Mesendoderm (in vitro differentiated cells): Measurements from ENCODE around the gene GAL.

Experiments used
- DNase-seq: peaks from one replicate; pipeline ENCODE4 v3.0.0; 2013
- H2AK5ac ChIP-seq: 2 replicates; pipeline ENCODE4 v1.6.1; 2013; ENCODE audit warnings: low read length, inconsistent platforms
- H2BK120ac ChIP-seq: 2 replicates; pipeline ENCODE4 v1.6.1; 2013; ENCODE audit warnings: low read depth, mild to moderate bottlenecking, low read length, moderate library complexity, mixed read lengths
- H2BK15ac ChIP-seq: replicated peaks from 2 replicates; pipeline ENCODE4 v1.6.1; 2013; ENCODE audit warnings: low read depth, mild to moderate bottlenecking, moderate library complexity
- H2BK5ac ChIP-seq: 2 replicates; pipeline ENCODE4 v1.6.1; 2013; ENCODE audit warnings: low read length, inconsistent platforms
- H3K18ac ChIP-seq: 2 replicates; pipeline ENCODE4 v1.6.1; 2013; ENCODE audit warnings: mild to moderate bottlenecking, low read length, mixed read lengths
- H3K23ac ChIP-seq: one replicate; pipeline ENCODE4 v1.6.1; 2013; ENCODE audit warnings: low read length
- H3K27ac ChIP-seq: 2 replicates; pipeline ENCODE4 v1.5.1; 2013; ENCODE audit warnings: low read depth, mild to moderate bottlenecking, inconsistent platforms, low read length, moderate library complexity
- H3K27me3 ChIP-seq: 2 replicates; pipeline ENCODE4 v1.6.1; 2013; ENCODE audit warnings: low read length, control low read depth, mild to moderate bottlenecking, inconsistent platforms; ENCODE audit not compliant: insufficient read depth, poor library complexity
- H3K36me3 ChIP-seq: 2 replicates; pipeline ENCODE4 v1.6.1; 2013; ENCODE audit warnings: low read length, inconsistent platforms; ENCODE audit not compliant: control insufficient read depth, insufficient read depth
- H3K4ac ChIP-seq: one replicate; pipeline ENCODE4 v1.6.1; 2013; ENCODE audit warnings: low read depth, mild to moderate bottlenecking, low read length, moderate library complexity
- H3K4me1 ChIP-seq: 2 replicates; pipeline ENCODE4 v1.6.1; 2013; ENCODE audit warnings: low read depth, low read length, inconsistent platforms; ENCODE audit not compliant: control insufficient read depth
- H3K4me2 ChIP-seq: 2 replicates; pipeline ENCODE4 v1.6.1; 2013; ENCODE audit warnings: low read length
- H3K4me3 ChIP-seq: 2 replicates; pipeline ENCODE4 v1.5.1; 2013; ENCODE audit warnings: mild to moderate bottlenecking, low read length
- H3K56ac ChIP-seq: one replicate; pipeline ENCODE4 v1.6.1; 2013; ENCODE audit warnings: low read length
- H3K79me1 ChIP-seq: 2 replicates; pipeline ENCODE4 v1.6.1; 2013; ENCODE audit warnings: low read length, inconsistent platforms
- H3K79me2 ChIP-seq: 2 replicates; pipeline ENCODE4 v1.6.1; 2013; ENCODE audit warnings: mild to moderate bottlenecking, low read length; ENCODE audit not compliant: control insufficient read depth, insufficient read depth
- H3K9ac ChIP-seq: 2 replicates; pipeline ENCODE4 v1.6.1; 2013; ENCODE audit warnings: low read length, inconsistent platforms
- H4K5ac ChIP-seq: one replicate; pipeline ENCODE4 v1.6.1; 2013; ENCODE audit warnings: low read length
- H4K8ac ChIP-seq: one replicate; pipeline ENCODE4 v1.6.1; 2013; ENCODE audit warnings: low read depth, mild to moderate bottlenecking, control low read depth, low read length, moderate library complexity
- WGBS: extraction: QIAGEN DNeasy Blood & Tissue Kit; methylation state at CpG from one replicate; pipeline ENCODE4 v1.1.7; 2013; ENCODE audit warnings: low lambda C conversion rate, missing lambda C conversion rate; ENCODE audit not compliant: insufficient coverage; ENCODE audit errors: extremely low coverage; 5-methylcytosine and 5-hydroxymethylcytosine counted together

The GAL gene

DNA sequence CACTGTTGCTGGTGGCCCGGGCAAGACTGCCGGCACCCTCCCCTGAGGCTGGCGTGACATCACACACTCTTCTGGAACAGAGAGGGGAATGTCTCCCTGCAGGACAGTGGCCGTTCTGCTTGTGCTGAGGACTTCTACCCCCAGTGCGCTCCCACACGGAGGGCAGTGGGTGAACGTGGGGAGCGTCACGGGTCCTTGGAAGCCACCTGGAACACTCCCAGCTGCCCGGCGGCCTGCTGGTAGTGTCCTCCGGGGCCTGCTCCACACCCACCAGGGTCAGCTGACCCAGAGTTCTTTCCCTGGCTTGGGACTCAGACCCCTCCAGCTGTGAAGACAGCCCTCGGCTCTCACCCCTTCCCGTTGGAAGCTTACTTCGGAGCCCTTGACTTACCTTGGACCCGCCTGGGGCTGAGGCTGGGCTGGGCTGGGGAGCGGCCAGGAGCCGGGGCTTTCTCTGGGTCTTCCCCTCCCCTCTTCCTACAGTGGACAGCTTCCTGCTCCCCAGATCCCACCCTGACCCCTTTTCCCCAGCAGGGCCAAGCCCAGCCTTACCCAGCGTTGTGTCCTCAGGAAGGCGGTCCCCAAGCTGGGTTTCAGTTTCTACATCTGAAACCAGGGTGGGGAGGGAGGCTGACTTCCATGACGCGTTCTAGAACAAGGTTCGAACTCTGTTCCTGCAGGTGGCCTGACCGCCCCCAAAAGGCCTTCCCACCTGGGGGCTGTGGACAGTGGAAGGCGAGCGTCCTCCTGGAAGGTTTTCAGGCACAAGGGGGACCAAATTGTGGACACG is 14.8 kb upstream of the GAL start:
- Histone ChIP-seq H2AK5ac (no peak overlapping the region), H3K4me3 (no peak overlapping the region), H3K4ac (no peak overlapping the region), H3K23ac (peak overlapping the region; percentile 80), H3K4me1 (no peaks in the 10 kb centered on the region), H3K27me3 (no peaks in the 10 kb centered on the region), H3K79me2 (no peaks in the 10 kb centered on the region), H3K56ac (no peak overlapping the region), H4K5ac (no peak overlapping the region), H4K8ac (no peak overlapping the region), H3K79me1 (no peaks in the 10 kb centered on the region), H2BK15ac (no peak overlapping the region), H2BK120ac (no peak overlapping the region), H3K18ac (no peak overlapping the region), H3K36me3 (no peaks in the 10 kb centered on the region), H2BK5ac (no peak overlapping the region), H3K27ac (no peak overlapping the region), H3K9ac (no peak overlapping the region), H3K4me2 (no peak overlapping the region)
- no peak for DNase-seq
- no CpG with 5 or more reads among the region's 27 CpGs for WGBS

GRCh38 chr11:68670208-68670992 is 13.9 kb upstream of the GAL start:
- no peak overlapping the region for H3K27ac ChIP-seq
- H3K56ac ChIP-seq: no peak overlapping the region
- no peak overlapping the region for H3K18ac ChIP-seq
- no peak overlapping the region for H3K4me3 ChIP-seq
- H3K79me1 ChIP-seq: no peaks in the 10 kb centered on the region
- H2BK5ac ChIP-seq: no peak overlapping the region
- no CpG with 5 or more reads among the region's 33 CpGs for WGBS
- no peaks in the 10 kb centered on the region for H3K27me3 ChIP-seq
- H2BK15ac ChIP-seq: no peak overlapping the region
- H3K23ac ChIP-seq: no peak overlapping the region
- H3K9ac ChIP-seq: no peak overlapping the region
- no peak overlapping the region for H2BK120ac ChIP-seq
- H3K36me3 ChIP-seq: no peaks in the 10 kb centered on the region
- no peak for DNase-seq
- H4K5ac ChIP-seq: no peak overlapping the region
- H3K4me2 ChIP-seq: no peak overlapping the region
- H3K4me1 ChIP-seq: no peaks in the 10 kb centered on the region
- H2AK5ac ChIP-seq: no peak overlapping the region
- H4K8ac ChIP-seq: no peak overlapping the region
- H3K79me2 ChIP-seq: no peaks in the 10 kb centered on the region
- H3K4ac ChIP-seq: no peak overlapping the region

DNA sequence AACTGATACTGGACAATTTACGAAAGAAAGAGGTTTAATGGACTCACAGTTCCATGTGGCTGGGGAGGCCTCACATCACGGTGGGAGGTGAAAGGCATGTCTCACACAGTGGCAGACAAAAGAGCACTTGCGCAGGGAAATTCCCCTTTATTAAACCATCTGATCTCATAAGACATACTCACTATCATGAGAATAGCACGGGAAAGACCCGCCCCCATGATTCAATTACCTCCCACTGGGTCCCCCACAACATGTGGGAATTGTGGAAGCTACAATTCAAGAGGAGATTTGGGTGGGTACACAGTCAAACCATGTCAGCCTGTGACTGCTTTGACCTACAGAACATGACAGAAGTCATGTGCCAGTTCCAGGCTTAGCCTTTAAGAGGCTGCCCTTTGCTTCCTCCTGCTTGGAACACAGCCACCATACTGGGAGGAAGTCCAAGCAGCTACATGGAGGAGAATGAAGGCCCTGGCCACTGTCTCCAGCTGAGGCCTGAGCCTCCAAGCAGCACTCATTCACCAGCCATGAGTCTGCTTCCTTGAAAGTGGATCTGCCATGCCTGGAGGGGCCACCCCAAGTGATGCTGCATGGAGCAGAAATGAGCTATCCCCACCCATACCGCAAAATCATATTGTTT is 10.9 kb upstream of the GAL start:
- Histone ChIP-seq H3K23ac (no peak overlapping the region), H4K5ac (no peak overlapping the region), H3K9ac (no peak overlapping the region), H4K8ac (no peak overlapping the region), H3K36me3 (no peaks in the 10 kb centered on the region), H3K79me1 (no peaks in the 10 kb centered on the region), H2BK5ac (no peak overlapping the region), H3K4me1 (no peaks in the 10 kb centered on the region), H2BK15ac (no peak overlapping the region), H2BK120ac (no peak overlapping the region), H3K27ac (no peak overlapping the region), H2AK5ac (no peak overlapping the region), H3K27me3 (no peaks in the 10 kb centered on the region), H3K4me2 (no peak overlapping the region), H3K4ac (no peak overlapping the region), H3K18ac (no peak overlapping the region), H3K56ac (no peak overlapping the region), H3K79me2 (no peaks in the 10 kb centered on the region), H3K4me3 (no peak overlapping the region)
- DNase-seq: no peak
- no CpG with 5 or more reads among the region's 6 CpGs for WGBS

GRCh38 chr11:68673991-68674390 is 10.4 kb upstream of the GAL start:
- no peak for DNase-seq
- Histone ChIP-seq H2BK5ac (no peak overlapping the region), H3K79me1 (no peaks in the 10 kb centered on the region), H4K5ac (no peak overlapping the region), H2BK15ac (no peak overlapping the region), H3K18ac (no peak overlapping the region), H3K27ac (no peak overlapping the region), H2BK120ac (no peak overlapping the region), H3K4me2 (no peak overlapping the region), H3K4me1 (no peaks in the 10 kb centered on the region), H3K27me3 (no peaks in the 10 kb centered on the region), H3K36me3 (no peaks in the 10 kb centered on the region), H3K9ac (no peak overlapping the region), H4K8ac (no peak overlapping the region), H3K56ac (no peak overlapping the region), H2AK5ac (no peak overlapping the region), H3K4me3 (no peak overlapping the region), H3K4ac (no peak overlapping the region), H3K23ac (no peak overlapping the region), H3K79me2 (no peaks in the 10 kb centered on the region)
- WGBS: no CpG with 5 or more reads among the region's 11 CpGs

GRCh38 chr11:68674461-68674860 is 9.9 kb upstream of the GAL start:
- DNase-seq: no peak
- Histone ChIP-seq H4K5ac (no peak overlapping the region), H3K23ac (no peak overlapping the region), H3K79me1 (no peaks in the 10 kb centered on the region), H3K4me3 (no peak overlapping the region), H3K18ac (no peak overlapping the region), H3K27ac (no peak overlapping the region), H2AK5ac (no peak overlapping the region), H3K4me2 (no peak overlapping the region), H4K8ac (no peak overlapping the region), H3K4ac (no peak overlapping the region), H3K36me3 (no peaks in the 10 kb centered on the region), H3K4me1 (no peaks in the 10 kb centered on the region), H2BK15ac (no peak overlapping the region), H3K27me3 (no peaks in the 10 kb centered on the region), H2BK5ac (no peak overlapping the region), H3K79me2 (no peaks in the 10 kb centered on the region), H3K56ac (no peak overlapping the region), H3K9ac (no peak overlapping the region), H2BK120ac (no peak overlapping the region)
- no CpG with 5 or more reads among the region's 16 CpGs for WGBS
